Measurements from ENCODE around the gene CUX1.
"Not testable (repeated sequence)": the region's sequence is repeated elsewhere in the genome, so short reads cannot be mapped to it uniquely, and the experiment has no call there.

Gene CUX1

GRCh38 chr7:102154425-102154824, 337.0 kb downstream of the CUX1 start:
- no peak for DNase-seq

GRCh38 chr7:102155821-102156441, 338.5 kb downstream of the CUX1 start:
- DNase-seq = no peak

- no peak for DNase-seq
Measured at GRCh38 chr7:102156867-102157266, 339.4 kb downstream of the CUX1 start.

GRCh38 chr7:102165136-102165535, 347.7 kb downstream of the CUX1 start:
- DNase-seq = no peak

GRCh38 chr7:102167254-102167653, 349.8 kb downstream of the CUX1 start:
- no peak for DNase-seq

GRCh38 chr7:102169651-102170392, 352.4 kb downstream of the CUX1 start:
- no peak for DNase-seq

- DNase-seq = no peak
Measured at GRCh38 chr7:102170393-102170970, 353.1 kb downstream of the CUX1 start.

GRCh38 chr7:102173669-102174068, 356.2 kb downstream of the CUX1 start:
- no peak for DNase-seq

- no peak for DNase-seq
Measured at GRCh38 chr7:102175423-102176170, 358.2 kb downstream of the CUX1 start.

GRCh38 chr7:102178410-102178809, 361.0 kb downstream of the CUX1 start:
- no peak for DNase-seq

GRCh38 chr7:102180727-102181126, 363.3 kb downstream of the CUX1 start:
- no peak for DNase-seq

GRCh38 chr7:102181517-102181916, 364.1 kb downstream of the CUX1 start:
- DNase-seq = no peak

- no peak for DNase-seq
Measured at GRCh38 chr7:102182016-102182415, 364.6 kb downstream of the CUX1 start.

- DNase-seq = not testable (repeated sequence)
Measured at GRCh38 chr7:102183848-102184247, 366.4 kb downstream of the CUX1 start.

- DNase-seq = no peak
Measured at GRCh38 chr7:102184303-102184702, 366.9 kb downstream of the CUX1 start.

- DNase-seq = no peak
Measured at GRCh38 chr7:102185796-102186195, 368.4 kb downstream of the CUX1 start.

GRCh38 chr7:102186306-102186705, 368.9 kb downstream of the CUX1 start:
- DNase-seq = no peak

GRCh38 chr7:102188746-102189145, 371.3 kb downstream of the CUX1 start:
- DNase-seq = no peak

GRCh38 chr7:102189756-102190155, 372.3 kb downstream of the CUX1 start:
- DNase-seq = no peak

GRCh38 chr7:102190776-102191350, 373.4 kb downstream of the CUX1 start:
- no peak for DNase-seq

GRCh38 chr7:102191556-102192379, 374.3 kb downstream of the CUX1 start:
- DNase-seq = no peak

GRCh38 chr7:102192790-102193189, 375.4 kb downstream of the CUX1 start:
- no peak for DNase-seq
